Liver (tissue), 9 donors: Measurements from ENCODE around the gene EVL. TPM values are rescaled to one million over a fixed set of nuclear protein-coding genes. Genes with fewer than 3 reads are reported as not detected.

ENCODE experiments used
- DNase-seq: peaks from one replicate; pipeline ENCODE4 v3.0.0-alpha.2; 2017; ENCODE audit warnings: low spot score
- H3K27ac ChIP-seq, 2 donors: one replicate each; pipeline ENCODE4 v1.7.0; 2013; ENCODE audit warnings: inconsistent platforms in 2 of 2, low read length in 2 of 2, control low read depth in 1 of 2, low read depth in 1 of 2, mild to moderate bottlenecking in 1 of 2
- H3K27me3 ChIP-seq, 4 donors: one replicate each; pipeline versions ENCODE4 v1.6.1 to v1.7.0; 2013; ENCODE audit warnings: low read length in 3 of 4, inconsistent platforms in 1 of 4, mild to moderate bottlenecking in 1 of 4, moderate library complexity in 1 of 4; ENCODE audit not compliant: control insufficient read depth in 4 of 4, insufficient read depth in 4 of 4
- H3K36me3 ChIP-seq, 4 donors: one replicate each; pipeline versions ENCODE4 v1.6.1 to v1.7.0; 2013; ENCODE audit warnings: low read length in 3 of 4, mild to moderate bottlenecking in 3 of 4, low read depth in 1 of 4, moderate library complexity in 1 of 4; ENCODE audit not compliant: control insufficient read depth in 4 of 4, insufficient read depth in 3 of 4
- H3K4me1 ChIP-seq, 4 donors: one replicate each; pipeline versions ENCODE4 v1.6.1 to v1.7.0; 2013; ENCODE audit warnings: low read length in 3 of 4, mild to moderate bottlenecking in 3 of 4, moderate library complexity in 1 of 4; ENCODE audit not compliant: control insufficient read depth in 4 of 4, insufficient read depth in 4 of 4
- H3K4me3 ChIP-seq, 3 donors: one replicate each; pipeline versions ENCODE4 v1.6.1 to v1.7.0; 2013; ENCODE audit warnings: low read length in 3 of 3, control low read depth in 1 of 3, low read depth in 1 of 3, mild to moderate bottlenecking in 1 of 3
- H3K9ac ChIP-seq, 2 donors: one replicate each; pipeline ENCODE4 v1.7.0; 2013; ENCODE audit warnings: low read length in 2 of 2, mild to moderate bottlenecking in 2 of 2, moderate library complexity in 2 of 2, control low read depth in 1 of 2, low read depth in 1 of 2
- H3K9me3 ChIP-seq, 4 donors: one replicate each; pipeline versions ENCODE4 v1.6.1 to v1.7.0; 2013; ENCODE audit warnings: low read length in 3 of 4; ENCODE audit not compliant: control insufficient read depth in 4 of 4
- EGR1 ChIP-seq, 2 donors: IDR thresholded peaks; 2 replicates each; pipeline ENCODE4 v1.6.1; 2016 to 2018; ENCODE audit warnings: antibody characterized with exemption in 2 of 2, low read depth in 2 of 2
- FOXA1 ChIP-seq: IDR thresholded peaks from 2 replicates; pipeline ENCODE4 v1.6.1; 2016; ENCODE audit warnings: antibody characterized with exemption
- FOXA2 ChIP-seq: IDR thresholded peaks from 2 replicates; pipeline ENCODE4 v1.6.1; 2016; ENCODE audit warnings: antibody characterized with exemption
- GABPA ChIP-seq, 2 donors: IDR thresholded peaks in 1 of 2; conservative IDR thresholded peaks in 1 of 2; 2 replicates each; pipeline ENCODE4 v1.6.1; 2016; ENCODE audit warnings: antibody characterized with exemption in 2 of 2, mild to moderate bottlenecking in 1 of 2, moderate library complexity in 1 of 2
- HNF4A ChIP-seq, 2 donors: conservative IDR thresholded peaks; 2 replicates each; pipeline ENCODE4 v1.6.1; 2016; ENCODE audit warnings: antibody characterized with exemption in 2 of 2, mild to moderate bottlenecking in 2 of 2
- HNF4G ChIP-seq: IDR thresholded peaks from 2 replicates; pipeline ENCODE4 v1.6.1; 2016; ENCODE audit warnings: antibody characterized with exemption
- JUND ChIP-seq, 2 donors: IDR thresholded peaks; 2 replicates each; pipeline ENCODE4 v1.6.1; 2016; ENCODE audit warnings: antibody characterized with exemption in 2 of 2
- NR2F2 ChIP-seq: IDR thresholded peaks from 2 replicates; pipeline ENCODE4 v1.6.1; 2016; ENCODE audit warnings: antibody characterized with exemption
- RAD21 ChIP-seq, 2 donors: IDR thresholded peaks; 2 replicates each; pipeline ENCODE4 v1.6.1; 2016; ENCODE audit warnings: antibody characterized with exemption in 2 of 2, mild to moderate bottlenecking in 2 of 2
- RXRA ChIP-seq, 2 donors: IDR thresholded peaks; 2 replicates each; pipeline ENCODE4 v1.6.1; 2017 to 2018; ENCODE audit warnings: antibody characterized with exemption in 2 of 2, mild to moderate bottlenecking in 1 of 2
- SP1 ChIP-seq: IDR thresholded peaks from 2 replicates; pipeline ENCODE4 v1.6.1; 2018; ENCODE audit warnings: antibody characterized with exemption, mild to moderate bottlenecking
- TAF1 ChIP-seq: conservative IDR thresholded peaks from 2 replicates; pipeline ENCODE4 v1.6.1; 2016; ENCODE audit warnings: antibody characterized with exemption, mild to moderate bottlenecking
- YY1 ChIP-seq: IDR thresholded peaks from 2 replicates; pipeline ENCODE4 v1.6.1; 2016; ENCODE audit warnings: antibody characterized with exemption, mild to moderate bottlenecking
- WGBS: extraction: QIAGEN DNeasy Blood & Tissue Kit; methylation state at CpG from one replicate; pipeline ENCODE4 v1.1.7; 2013; 5-methylcytosine and 5-hydroxymethylcytosine counted together
- polyA plus RNA-seq, 2 donors: library from polyadenylated mRNA; stranded (reverse) in 1 of 2; unstranded in 1 of 2; fragments of 200-250 nt in 1 of 2; fragments of >200 nt in 1 of 2; fragmentation: Nextera tagmentation in 1 of 2; extraction: Ambion mirVana in 1 of 2; gene quantifications; one replicate each; pipeline versions ENCODE4 v1.2.1 to v1.2.3, GENCODE V29; 2013 to 2015
- total RNA-seq, 2 donors: library from RNA; depleted of rRNA; stranded (reverse); fragments of >200 nt; gene quantifications; one replicate each; pipeline ENCODE4 v1.2.3, GENCODE V29; 2014
- TF ChIP-seq, protein P1 (sequence below): IDR thresholded peaks from 2 replicates; pipeline ENCODE4 v1.6.1; 2016; ENCODE audit warnings: antibody characterized with exemption
- TF ChIP-seq, protein P2 (sequence below): IDR thresholded peaks from 2 replicates; pipeline ENCODE4 v1.6.1; 2016; ENCODE audit warnings: antibody characterized with exemption
- TF ChIP-seq, protein P3 (sequence below): IDR thresholded peaks from 2 replicates; pipeline ENCODE4 v1.6.1; 2016; ENCODE audit warnings: antibody characterized with exemption
- TF ChIP-seq, protein P4 (sequence below): IDR thresholded peaks from 2 replicates; pipeline ENCODE4 v1.6.1; 2016; ENCODE audit warnings: antibody characterized with exemption, mild to moderate bottlenecking
- TF ChIP-seq, protein P5 (sequence below): fragments of 150-350 bp; IDR thresholded peaks from 2 replicates; pipeline ENCODE4 v1.5.1; 2017; ENCODE audit warnings: improper control_type of control experiment, low read depth, low read length; ENCODE audit not compliant: missing input control
- donor health status: healthy.
- donor health status: healthy.
- donor health status: healthy.
- donor health status: healthy.
- donor health status: healthy.

Gene EVL
- total and polyA plus RNA-seq, 4 donors = 11.3 to 85.9 (median 33.9) TPM

DNA sequence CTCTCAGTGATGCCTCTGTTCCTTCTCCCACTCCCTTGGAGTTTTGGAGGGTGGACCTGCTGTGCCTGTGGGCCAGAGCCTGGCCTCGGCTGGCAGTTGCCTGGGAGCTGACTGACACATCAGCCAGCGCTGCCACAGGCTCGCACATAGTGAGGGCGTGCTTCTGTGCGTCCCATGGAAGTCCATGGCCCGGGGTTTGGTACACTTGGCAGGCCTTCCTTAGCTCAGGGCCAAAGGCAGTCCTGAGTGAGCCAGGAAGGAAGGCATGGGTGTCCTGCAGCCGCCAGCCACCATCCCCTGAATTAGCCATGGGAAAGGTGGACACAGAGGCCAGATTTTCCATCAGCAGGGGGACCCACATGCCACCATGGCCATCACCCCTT, 95.3 kb downstream of the EVL start:
- H3K4me1 ChIP-seq = peaks cover 6 to 15% (median 10%) of the 10 kb centered on the region in 4 donors
- H3K9me3 ChIP-seq = no peaks in the 10 kb centered on the region
- H3K4me3 ChIP-seq = no peak overlapping the region
- no peak overlapping the region for H3K9ac ChIP-seq
- WGBS = 91% methylated on average over 7 of the region's 7 CpGs
- no peak overlapping the region for H3K27ac ChIP-seq
- no peaks in the 10 kb centered on the region for H3K36me3 ChIP-seq
- peaks cover 0 to 4% (median 2%) of the 10 kb centered on the region in 4 donors for H3K27me3 ChIP-seq
- TF ChIP-seq, protein P1, sequence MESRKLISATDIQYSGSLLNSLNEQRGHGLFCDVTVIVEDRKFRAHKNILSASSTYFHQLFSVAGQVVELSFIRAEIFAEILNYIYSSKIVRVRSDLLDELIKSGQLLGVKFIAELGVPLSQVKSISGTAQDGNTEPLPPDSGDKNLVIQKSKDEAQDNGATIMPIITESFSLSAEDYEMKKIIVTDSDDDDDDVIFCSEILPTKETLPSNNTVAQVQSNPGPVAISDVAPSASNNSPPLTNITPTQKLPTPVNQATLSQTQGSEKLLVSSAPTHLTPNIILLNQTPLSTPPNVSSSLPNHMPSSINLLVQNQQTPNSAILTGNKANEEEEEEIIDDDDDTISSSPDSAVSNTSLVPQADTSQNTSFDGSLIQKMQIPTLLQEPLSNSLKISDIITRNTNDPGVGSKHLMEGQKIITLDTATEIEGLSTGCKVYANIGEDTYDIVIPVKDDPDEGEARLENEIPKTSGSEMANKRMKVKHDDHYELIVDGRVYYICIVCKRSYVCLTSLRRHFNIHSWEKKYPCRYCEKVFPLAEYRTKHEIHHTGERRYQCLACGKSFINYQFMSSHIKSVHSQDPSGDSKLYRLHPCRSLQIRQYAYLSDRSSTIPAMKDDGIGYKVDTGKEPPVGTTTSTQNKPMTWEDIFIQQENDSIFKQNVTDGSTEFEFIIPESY = no peak
- no peak for TF ChIP-seq RAD21 (IDR thresholded peaks at IDR 0.05)
- TF ChIP-seq, protein P2, sequence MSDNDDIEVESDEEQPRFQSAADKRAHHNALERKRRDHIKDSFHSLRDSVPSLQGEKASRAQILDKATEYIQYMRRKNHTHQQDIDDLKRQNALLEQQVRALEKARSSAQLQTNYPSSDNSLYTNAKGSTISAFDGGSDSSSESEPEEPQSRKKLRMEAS = no peak
- TF ChIP-seq GABPA (IDR thresholded peaks at IDR 0.05 in 1 of 2, conservative IDR thresholded peaks at IDR 0.05 in 1 of 2) = no peak
- no peak for TF ChIP-seq JUND (IDR thresholded peaks at IDR 0.05)
- no peak for TF ChIP-seq FOXA2
- no peak for TF ChIP-seq HNF4G
- no peak for TF ChIP-seq EGR1 (IDR thresholded peaks at IDR 0.05; ENCODE audit: low read depth in 2 of 2)
- TF ChIP-seq, protein P3, sequence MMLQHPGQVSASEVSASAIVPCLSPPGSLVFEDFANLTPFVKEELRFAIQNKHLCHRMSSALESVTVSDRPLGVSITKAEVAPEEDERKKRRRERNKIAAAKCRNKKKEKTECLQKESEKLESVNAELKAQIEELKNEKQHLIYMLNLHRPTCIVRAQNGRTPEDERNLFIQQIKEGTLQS = no peak
- TF ChIP-seq TAF1 = no peak
- no peak for TF ChIP-seq RXRA (IDR thresholded peaks at IDR 0.05)
- no peak for TF ChIP-seq HNF4A (conservative IDR thresholded peaks at IDR 0.05)
- no peak for TF ChIP-seq FOXA1
- TF ChIP-seq SP1 = no peak
- TF ChIP-seq YY1 = no peak
- TF ChIP-seq, protein P4, sequence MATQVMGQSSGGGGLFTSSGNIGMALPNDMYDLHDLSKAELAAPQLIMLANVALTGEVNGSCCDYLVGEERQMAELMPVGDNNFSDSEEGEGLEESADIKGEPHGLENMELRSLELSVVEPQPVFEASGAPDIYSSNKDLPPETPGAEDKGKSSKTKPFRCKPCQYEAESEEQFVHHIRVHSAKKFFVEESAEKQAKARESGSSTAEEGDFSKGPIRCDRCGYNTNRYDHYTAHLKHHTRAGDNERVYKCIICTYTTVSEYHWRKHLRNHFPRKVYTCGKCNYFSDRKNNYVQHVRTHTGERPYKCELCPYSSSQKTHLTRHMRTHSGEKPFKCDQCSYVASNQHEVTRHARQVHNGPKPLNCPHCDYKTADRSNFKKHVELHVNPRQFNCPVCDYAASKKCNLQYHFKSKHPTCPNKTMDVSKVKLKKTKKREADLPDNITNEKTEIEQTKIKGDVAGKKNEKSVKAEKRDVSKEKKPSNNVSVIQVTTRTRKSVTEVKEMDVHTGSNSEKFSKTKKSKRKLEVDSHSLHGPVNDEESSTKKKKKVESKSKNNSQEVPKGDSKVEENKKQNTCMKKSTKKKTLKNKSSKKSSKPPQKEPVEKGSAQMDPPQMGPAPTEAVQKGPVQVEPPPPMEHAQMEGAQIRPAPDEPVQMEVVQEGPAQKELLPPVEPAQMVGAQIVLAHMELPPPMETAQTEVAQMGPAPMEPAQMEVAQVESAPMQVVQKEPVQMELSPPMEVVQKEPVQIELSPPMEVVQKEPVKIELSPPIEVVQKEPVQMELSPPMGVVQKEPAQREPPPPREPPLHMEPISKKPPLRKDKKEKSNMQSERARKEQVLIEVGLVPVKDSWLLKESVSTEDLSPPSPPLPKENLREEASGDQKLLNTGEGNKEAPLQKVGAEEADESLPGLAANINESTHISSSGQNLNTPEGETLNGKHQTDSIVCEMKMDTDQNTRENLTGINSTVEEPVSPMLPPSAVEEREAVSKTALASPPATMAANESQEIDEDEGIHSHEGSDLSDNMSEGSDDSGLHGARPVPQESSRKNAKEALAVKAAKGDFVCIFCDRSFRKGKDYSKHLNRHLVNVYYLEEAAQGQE = no peak
- TF ChIP-seq, protein P5, sequence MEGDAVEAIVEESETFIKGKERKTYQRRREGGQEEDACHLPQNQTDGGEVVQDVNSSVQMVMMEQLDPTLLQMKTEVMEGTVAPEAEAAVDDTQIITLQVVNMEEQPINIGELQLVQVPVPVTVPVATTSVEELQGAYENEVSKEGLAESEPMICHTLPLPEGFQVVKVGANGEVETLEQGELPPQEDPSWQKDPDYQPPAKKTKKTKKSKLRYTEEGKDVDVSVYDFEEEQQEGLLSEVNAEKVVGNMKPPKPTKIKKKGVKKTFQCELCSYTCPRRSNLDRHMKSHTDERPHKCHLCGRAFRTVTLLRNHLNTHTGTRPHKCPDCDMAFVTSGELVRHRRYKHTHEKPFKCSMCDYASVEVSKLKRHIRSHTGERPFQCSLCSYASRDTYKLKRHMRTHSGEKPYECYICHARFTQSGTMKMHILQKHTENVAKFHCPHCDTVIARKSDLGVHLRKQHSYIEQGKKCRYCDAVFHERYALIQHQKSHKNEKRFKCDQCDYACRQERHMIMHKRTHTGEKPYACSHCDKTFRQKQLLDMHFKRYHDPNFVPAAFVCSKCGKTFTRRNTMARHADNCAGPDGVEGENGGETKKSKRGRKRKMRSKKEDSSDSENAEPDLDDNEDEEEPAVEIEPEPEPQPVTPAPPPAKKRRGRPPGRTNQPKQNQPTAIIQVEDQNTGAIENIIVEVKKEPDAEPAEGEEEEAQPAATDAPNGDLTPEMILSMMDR = no peak
- TF ChIP-seq NR2F2 = no peak
- no peak for DNase-seq
